HG03460 (cell line): ENCODE data around the gene PHC1.
"Not testable (repeated sequence)": the region's sequence is repeated elsewhere in the genome, so short reads cannot be mapped to it uniquely, and the experiment has no call there.

Experiments used
- ATAC-seq: cut with Tn5 transposase; IDR thresholded peaks from one replicate; pipeline ENCODE4 v1.9.1; 2021; ENCODE audit not compliant: unreplicated experiment

Gene PHC1

GRCh38 chr12:8909752-8910151, 4.6 kb upstream of the PHC1 start:
- no peak for ATAC-seq

- no peak for ATAC-seq
Observed at GRCh38 chr12:8911606-8912268, 2.6 kb upstream of the PHC1 start.

- no peak for ATAC-seq
Observed at GRCh38 chr12:8912914-8913313, 1.4 kb upstream of the PHC1 start.

GRCh38 chr12:8913702-8914032, 642 bp upstream of the PHC1 start:
- no peak for ATAC-seq

GRCh38 chr12:8914716-8915526, 612 bp downstream of the PHC1 start:
- peak; percentile 73 for ATAC-seq

GRCh38 chr12:8916154-8916553, 1.8 kb downstream of the PHC1 start:
- ATAC-seq: no peak

- ATAC-seq: no peak
Observed at GRCh38 chr12:8917031-8917430, 2.7 kb downstream of the PHC1 start.

- ATAC-seq: no peak
Observed at GRCh38 chr12:8917751-8918150, 3.4 kb downstream of the PHC1 start.

GRCh38 chr12:8919643-8920042, 5.3 kb downstream of the PHC1 start:
- not testable (repeated sequence) for ATAC-seq

- ATAC-seq: no peak
Observed at GRCh38 chr12:8922544-8922943, 8.2 kb downstream of the PHC1 start.

GRCh38 chr12:8930655-8931323, 16.5 kb downstream of the PHC1 start:
- not testable (repeated sequence) for ATAC-seq

- ATAC-seq: not testable (repeated sequence)
Observed at GRCh38 chr12:8932464-8932863, 18.2 kb downstream of the PHC1 start.

GRCh38 chr12:8934080-8934479, 19.8 kb downstream of the PHC1 start:
- ATAC-seq: not testable (repeated sequence)

- ATAC-seq: no peak
Observed at GRCh38 chr12:8936735-8937134, 22.4 kb downstream of the PHC1 start.

GRCh38 chr12:8937842-8938442, 23.6 kb downstream of the PHC1 start:
- ATAC-seq: not testable (repeated sequence)

- ATAC-seq: no peak
Observed at GRCh38 chr12:8941691-8942478, 27.6 kb downstream of the PHC1 start.

- no peak for ATAC-seq
Observed at GRCh38 chr12:8943565-8944186, 29.4 kb downstream of the PHC1 start.

GRCh38 chr12:8946733-8947132, 32.4 kb downstream of the PHC1 start:
- no peak for ATAC-seq

- no peak for ATAC-seq
Observed at GRCh38 chr12:8947737-8948136, 33.4 kb downstream of the PHC1 start.

GRCh38 chr12:8948701-8949341, 34.5 kb downstream of the PHC1 start:
- no peak for ATAC-seq
